ENCODE data around the gene OSTM1.
"Not testable (repeated sequence)": the region's sequence is repeated elsewhere in the genome, so short reads cannot be mapped to it uniquely, and the experiment has no call there.

Gene OSTM1

DNA sequence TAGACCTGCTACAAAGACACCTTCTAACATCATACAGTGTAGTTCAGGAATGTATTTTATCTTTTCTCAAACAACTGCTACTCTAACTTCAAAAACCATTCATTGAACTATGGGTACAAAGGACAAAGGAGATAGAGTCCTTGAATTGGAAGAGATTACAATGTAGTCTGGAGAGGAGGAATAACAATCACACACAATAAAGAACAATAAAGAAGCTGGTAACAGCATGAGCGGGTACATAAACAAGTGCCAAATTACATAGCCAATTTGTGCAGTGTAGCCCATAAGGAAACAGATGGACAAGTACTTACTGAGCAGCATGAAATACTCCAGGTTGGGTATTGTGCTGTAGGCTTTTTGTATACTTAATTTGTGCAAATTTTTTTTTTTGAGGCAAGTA, 44.3 kb downstream of the OSTM1 start:
- no peak for DNase-seq
- intact Hi-C loops (cut with DNase I), result no loop called here

DNA sequence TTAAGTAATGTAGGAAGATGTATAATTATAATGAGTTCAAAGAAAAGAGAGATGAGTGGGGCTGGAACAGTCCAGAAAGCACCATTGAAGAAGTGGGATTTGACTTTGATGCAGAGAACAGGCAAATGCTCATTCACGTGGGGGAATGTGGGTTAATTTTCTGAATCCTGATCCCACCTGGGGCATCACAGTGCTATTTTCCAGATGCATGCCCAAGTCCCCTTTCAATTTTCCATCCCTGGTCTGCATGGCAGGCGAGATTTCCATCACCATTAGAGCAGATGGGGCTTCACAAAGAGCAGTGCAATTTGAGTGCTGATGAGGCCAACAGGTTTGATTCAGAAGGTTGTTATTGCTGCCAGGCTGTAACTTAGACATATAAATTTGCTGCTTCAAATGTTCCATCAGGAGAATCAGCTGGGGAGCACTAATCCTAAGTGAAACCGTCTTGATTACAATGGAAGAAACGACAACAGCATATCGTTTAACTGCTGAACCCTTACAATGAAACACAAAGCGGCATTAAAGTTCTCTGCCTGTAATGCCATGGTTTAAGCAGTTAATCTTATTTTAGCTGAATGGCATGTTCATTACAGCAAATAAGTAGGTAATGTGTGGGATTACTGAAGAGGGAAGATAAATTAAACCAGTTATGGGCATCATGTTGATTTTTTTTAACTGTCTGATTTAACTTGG, 45.2 kb downstream of the OSTM1 start:
- no peak for DNase-seq
- intact Hi-C loops (cut with DNase I), result no loop called here

DNA sequence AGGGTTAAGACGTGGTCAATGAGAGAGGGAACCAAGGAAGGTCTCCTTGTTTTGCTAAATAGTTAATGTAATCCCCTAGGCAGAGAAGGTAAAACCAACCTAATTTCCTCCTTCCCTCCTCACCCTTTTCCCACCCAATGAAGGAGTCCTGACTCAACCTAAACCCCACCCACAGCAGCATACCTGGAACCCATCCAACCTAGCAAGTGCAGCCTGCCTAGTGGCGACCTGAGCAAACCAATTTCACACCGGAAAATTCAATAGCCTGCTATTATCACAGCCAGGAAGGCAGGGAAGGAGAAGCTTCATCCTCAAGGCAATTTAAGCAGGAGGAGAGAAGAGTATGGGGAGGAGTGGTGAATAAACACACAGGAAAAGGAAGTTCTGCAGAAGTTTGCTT, 46.9 kb downstream of the OSTM1 start:
- DNase-seq, result no peak
- intact Hi-C loops (cut with DNase I), result no loop called here

DNA sequence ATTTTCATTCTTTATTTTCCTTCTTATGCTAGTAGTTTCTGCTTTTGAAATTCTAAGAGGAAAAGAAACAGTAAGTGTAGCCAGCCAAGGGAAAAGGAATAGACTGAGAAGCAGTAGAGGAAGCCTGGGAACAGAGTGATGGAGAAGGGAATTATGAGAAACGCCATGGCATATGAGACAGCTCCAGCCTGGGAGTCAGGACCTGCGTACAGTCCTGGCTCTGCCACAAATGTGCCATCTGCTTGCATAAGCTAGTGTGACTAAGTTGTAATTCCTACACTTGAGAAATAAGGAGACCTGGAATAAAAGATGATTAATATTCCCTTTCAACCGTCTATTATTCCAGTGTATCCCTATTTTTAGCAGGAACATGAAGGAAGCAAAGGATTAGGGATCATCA, 47.5 kb downstream of the OSTM1 start:
- intact Hi-C loops (cut with DNase I), result no loop called here

DNA sequence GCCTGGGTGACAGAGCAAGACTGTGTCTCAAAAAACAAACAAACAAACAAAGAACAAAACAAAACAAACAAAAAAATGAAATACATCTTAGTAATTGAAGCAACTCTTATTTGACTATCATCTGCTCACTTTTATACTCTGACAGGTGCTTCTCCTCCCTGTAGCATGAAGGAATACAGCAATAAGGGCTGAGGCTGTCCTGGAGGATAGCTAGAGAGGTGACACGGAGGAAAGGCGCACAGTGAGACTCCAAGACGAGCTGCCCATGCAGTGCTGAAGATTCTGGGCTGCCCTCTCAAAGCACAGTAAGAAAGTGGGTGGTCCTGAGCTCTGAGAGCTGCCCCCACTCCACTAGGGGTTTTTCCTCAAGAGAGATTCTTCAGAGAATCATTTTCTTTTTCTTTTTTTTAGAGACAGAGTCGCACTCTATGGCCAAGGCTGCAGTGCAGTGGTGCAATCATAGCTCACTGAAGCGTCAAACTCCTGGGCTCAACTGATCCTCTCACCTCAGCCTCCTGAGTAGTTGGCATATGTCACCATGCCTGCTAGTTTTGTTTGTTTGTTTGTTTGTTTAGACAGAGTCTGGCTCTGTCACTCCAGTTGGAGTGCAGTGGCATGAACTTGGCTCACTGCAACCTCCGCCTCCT, 50.0 kb downstream of the OSTM1 start:
- DNase-seq, result no peak
- intact Hi-C loops (cut with DNase I), result no loop called here

More for the DNA sequence above, 47.5 kb downstream of the OSTM1 start:
- peak in 3 of 42 donors; percentile 5 to 33 (median 24) for DNase-seq

DNA sequence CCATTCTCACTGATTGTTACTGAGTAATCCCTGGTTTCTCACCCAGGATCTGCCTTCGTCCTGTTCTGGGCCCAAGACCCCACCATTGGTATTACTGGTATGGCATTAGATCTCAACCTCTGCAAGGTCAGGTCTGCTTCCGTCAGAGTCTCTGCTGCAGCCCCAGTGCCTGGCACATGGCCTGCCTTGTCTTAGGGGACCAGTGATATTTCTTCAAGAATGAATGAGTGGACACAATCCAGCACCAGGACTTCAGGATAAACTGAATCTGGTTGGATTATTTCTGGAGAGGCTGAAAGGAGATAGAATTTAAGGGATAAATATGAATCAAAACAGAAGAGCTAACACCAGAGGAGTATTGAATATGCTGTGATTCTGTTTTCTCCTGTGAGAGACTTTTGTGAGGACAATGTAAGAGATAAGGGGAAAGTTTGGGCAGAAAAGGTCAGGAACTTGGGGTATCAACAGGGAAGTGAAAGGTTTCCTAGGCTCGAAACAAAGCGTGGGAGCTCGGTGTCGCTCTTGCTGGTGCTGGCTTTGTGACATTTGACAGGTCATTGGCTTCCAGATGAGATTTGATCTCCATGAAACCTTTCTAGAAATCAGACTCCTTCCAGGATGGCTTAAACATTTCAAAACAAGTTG, 53.9 kb downstream of the OSTM1 start:
- intact Hi-C loops (cut with DNase I), result no loop called here
- no peak for DNase-seq

DNA sequence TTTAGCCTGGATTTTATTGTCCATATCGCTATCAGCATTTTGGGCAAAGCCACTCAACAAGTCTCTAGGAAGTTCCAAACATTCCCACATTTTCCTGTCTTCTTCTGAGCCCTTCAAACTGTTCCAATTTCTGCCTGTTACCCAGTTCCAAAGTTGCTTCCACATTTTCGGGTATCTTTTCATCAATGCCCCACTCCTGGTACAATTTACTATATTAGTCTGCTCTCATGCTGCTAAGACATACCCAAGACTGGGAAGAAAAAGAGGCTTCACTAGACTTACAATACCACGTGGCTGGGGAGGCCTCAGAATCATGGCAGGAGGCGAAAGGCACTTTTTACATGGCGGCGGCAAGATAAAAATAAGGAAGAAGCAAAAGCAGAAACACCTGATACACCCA, 58.3 kb downstream of the OSTM1 start:
- intact Hi-C loops (cut with DNase I); DNase-seq: not testable (repeated sequence)

DNA sequence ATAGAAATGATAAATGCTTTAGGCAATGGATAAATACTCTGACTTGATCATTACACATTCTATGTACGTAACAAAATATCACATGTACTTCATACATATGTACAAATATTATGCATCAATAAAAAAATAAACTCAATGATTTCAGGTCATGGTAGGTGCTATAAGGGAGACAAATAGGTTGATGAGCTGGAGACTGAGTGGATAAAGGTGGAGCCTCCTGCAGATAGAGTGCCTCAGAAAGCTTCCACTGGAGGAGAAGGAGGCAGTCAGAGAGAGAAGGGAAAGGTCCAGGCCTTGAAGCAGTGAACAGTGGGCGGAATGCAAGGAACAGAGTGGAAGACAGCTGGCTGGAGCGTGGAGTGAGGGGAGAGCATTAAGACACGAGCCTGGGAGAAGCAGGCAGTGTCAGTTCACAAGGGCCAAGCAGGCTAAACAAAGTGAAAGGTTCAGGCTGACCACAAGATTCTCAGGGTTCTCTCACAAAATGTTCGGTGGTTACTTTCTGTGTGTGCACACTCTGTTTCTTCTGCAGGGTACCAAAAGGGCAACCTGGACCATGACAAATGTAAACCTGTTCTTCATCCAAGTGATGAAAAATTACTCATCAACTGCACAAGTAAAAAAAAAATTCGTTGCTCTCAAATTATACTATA, 60.6 kb downstream of the OSTM1 start:
- DNase-seq, result no peak
- intact Hi-C loops (cut with DNase I), result no loop called here

DNA sequence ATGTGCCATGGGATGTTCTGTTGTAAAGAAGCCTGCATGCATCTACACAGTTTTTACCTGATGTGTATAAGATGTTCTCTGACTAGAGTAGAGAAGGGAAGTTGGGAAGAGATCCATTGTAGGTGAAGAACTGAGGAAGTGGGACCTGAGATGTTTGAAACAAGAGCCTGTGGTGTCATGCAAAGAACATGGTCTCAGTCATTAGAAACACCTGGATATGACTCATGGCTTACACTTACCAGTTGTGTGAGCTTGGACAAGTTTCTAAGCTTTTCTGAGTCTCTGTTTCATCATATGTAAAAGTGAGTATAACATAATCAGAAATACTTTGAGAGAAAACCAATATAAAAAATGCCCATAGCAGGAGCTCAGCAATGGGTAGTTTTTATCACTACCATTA, 64.6 kb downstream of the OSTM1 start:
- intact Hi-C loops (cut with DNase I), result no loop called here
- no peak for DNase-seq

DNA sequence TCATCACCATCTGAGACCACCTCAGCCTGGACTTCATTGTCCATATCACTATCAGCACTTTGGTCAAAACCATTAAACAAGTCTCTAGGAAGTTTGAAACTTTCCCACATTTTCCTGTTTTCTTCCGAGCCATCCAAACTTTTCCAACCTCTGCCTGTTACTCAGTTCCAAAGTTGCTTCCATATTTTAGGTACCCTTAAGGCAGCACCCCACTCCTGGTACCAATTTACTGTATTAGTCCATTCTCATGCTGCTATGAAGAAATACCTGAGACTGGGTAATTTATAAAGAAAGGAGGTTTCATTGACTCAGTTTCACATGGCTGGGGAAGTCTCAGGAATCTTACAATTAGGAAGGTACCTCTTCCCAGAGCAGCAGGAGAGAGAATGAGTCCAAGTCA, 65.3 kb downstream of the OSTM1 start:
- DNase-seq; intact Hi-C loops (cut with DNase I): not testable (repeated sequence)

DNA sequence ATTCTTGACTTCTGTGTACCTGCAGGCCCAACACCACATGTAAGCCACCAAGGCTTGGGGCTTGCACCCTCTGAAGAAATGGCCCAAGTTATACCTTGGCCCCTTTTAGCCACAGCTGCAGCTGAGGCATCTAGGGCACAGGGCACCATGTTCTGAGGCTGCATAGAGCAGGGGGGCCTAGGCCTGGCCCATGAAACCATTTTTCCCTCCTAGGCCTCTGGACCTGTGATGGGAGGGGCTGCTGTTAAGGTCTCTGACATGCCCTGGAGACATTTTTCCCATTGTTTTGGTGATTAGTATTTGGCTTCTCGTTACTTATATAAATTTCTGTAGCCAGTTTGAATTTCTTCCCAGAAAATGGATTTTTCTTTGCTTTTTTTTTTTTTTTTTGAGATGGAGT, 66.2 kb downstream of the OSTM1 start:
- DNase-seq, result no peak
- intact Hi-C loops (cut with DNase I), result no loop called here

DNA sequence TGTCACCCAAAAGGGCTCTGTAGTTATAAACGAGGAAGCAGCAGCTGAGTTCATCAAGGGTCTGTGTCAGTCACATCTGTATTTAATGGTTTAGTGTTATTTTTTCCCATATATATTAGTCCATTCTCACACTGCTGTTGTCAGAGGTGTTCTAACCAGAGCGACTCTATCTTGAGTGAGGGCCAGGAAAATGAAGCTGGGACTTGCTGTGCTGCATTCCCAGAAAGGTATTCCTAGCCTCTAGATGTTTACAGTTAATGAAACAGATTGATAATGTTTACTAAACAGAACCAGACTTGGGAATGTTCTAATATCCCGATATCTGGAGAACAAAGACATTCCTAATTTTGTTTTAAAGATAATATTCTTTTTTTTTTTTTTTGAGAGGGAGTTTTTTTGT, 68.6 kb downstream of the OSTM1 start:
- intact Hi-C loops (cut with DNase I), result no loop called here
- DNase-seq, result no peak

DNA sequence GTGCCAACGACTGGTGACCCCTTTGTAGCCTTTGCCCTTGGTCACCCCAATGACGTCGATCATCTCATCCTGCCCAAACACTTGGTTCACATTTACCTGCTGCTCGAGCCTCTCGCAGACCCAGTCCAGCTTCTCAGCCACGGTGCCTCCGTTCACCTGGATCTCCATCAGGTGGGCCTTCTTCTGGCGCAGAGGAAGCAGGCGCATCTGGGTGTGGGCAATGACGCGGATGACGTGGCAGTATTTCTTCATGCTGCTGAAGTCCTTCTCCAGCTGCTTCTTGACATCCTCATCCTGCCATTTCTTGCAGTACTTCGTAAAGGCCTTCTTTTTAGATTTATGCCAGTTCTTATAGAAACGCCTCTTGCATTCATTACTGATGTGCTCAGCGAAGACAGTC, 69.7 kb downstream of the OSTM1 start:
- DNase-seq, result no peak
- intact Hi-C loops (cut with DNase I), result no loop called here

DNA sequence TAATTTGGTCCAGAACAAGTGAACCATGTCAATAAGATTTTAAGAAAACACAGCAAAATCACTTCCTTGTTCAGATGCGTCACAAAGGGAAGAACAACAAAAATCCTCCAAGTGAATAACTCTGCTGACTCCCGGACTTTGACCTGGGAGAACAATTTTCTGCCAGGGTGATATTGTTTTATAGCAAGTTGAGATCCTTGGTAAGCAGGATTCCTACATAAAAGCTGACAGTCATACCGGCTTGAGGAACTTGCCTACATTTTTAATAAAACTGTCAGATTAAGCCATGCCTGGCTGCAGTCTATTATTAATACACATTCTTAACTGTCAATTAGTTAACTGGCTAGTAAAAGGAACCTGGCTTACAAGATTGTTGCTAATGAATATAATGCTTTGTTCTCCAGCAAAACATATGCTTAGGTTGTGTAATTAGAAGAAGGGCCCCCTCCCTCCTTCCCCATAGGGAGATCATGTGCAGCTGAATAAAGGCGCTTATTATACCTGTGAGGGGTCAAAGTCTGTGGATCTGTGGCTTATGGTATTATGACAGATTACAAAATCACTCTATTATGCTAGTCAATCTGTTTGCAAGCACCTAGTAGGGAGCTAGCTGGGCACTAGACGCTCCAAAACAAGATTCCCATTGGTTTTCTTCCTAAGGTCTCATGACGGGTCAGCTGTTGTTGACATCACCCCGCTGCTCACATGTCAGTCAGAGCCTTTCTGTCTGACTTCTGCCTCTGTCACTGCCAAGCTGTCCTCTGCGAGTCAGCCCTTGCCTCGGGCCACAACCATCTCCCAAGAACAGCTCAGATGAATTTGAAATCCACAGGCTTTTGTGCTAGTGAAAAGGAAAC, 71.9 kb downstream of the OSTM1 start:
- peak; percentile 48 to 96 (median 87) for DNase-seq
- intact Hi-C loops (cut with DNase I), result no loop called here

DNA sequence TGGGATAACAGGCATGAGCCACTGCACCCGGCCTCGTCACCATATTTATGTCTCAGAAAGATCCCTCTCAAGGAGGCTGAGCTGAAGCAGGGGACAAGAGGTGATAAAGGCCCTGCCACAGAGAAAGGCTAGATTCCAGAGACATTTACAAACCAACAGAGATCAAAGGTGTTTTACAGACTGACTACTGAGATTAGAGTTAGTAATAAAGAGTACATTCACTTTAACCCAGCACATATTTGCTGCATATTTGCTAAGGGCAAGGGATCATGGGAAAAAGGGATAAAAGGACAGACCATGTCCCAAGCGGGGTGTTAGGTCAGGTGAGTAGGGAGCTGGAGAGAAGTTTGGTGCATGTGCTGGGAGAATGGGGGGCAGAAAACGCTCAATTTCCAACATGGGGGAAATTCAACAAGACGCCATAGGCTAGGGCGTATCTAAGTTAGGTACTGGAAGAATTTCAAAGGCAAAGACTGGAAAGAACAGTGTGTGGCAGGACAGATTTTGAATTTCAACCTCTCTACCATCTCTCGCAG, 72.8 kb downstream of the OSTM1 start:
- intact Hi-C loops (cut with DNase I), result no loop called here

DNA sequence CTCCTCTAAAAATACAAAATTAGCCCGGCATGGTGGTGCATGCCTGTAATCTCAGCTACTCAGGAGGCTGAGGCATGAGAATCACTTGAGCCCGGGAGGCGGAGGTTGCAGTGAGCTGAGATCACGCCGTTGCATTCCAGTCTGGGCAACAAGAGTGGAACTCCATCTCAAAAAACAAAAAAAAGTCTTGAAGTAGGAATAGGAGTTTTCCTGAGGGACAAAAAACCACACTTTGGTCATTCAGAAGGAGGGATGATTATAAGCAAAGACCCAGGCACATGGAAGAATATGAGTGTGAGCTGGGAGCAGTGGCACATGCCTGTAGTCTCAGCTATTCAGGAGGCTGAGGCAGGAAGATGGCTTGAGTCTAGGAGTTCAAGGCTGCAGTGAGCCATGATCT, 74.3 kb downstream of the OSTM1 start:
- DNase-seq; intact Hi-C loops (cut with DNase I): not testable (repeated sequence)

More for the DNA sequence above, 72.8 kb downstream of the OSTM1 start:
- no peak for DNase-seq

DNA sequence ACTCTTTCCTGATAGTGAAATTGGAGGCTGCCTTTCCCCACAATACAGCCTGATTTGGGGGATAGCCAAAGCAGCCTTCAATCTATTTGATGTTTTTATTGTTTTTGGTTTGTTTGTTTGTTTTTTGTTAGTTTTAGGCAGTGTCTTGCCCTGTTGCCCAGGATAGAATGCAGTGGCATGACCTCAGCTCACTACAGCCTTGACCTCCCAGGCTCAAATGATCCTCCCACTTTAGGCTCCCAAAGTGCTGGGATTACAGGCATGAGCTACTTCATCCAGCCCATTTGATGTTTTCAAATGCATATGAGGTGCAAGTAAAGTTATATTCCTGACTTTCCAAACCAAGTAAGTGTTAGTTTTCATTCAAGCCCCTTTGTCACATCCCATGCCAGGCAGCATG, 75.2 kb downstream of the OSTM1 start:
- no peak for DNase-seq
- intact Hi-C loops (cut with DNase I), result no loop called here

DNA sequence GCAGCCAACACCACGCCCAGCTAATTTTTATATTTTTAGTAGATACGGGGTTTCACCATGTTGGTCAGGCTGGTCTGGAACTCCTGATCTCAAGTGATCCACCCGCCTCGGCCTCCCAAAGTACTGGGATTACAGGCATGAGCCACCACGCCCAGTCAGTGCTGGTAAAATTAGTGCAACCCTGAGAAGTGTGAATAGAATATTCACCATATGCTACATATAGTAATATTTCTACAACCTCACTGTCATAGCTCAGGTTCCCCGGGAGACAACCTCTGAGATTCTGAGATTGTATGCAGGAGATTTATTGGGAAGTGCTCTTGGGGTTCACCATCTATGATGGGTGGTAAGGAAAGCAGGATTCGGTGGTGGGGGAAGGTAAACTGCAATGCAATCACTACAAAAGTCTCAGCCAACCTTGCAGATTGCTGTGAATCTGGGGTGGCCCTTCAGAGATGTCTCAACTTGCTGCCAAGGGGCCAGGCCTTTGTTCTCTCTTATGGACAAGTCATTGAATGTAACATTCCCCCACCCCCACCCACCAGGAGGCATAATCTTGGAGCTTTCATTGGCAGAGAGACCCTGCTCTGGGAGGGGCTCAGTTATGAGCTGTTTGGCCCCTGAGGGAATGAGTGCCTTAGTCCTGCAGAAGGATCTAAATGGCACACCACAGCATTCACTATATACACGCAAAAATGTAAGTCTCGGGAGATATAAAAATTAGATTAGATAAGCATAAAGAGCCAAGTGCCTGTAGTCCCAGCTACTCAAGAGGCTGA, 82.6 kb downstream of the OSTM1 start:
- intact Hi-C loops (cut with DNase I), result no loop called here
- no peak for DNase-seq

All from head of caudate nucleus (tissue), 42 donors.